ENCODE results near the gene GPR141. TPM values are rescaled to one million over a fixed set of nuclear protein-coding genes. Genes with fewer than 3 reads are reported as not detected.

GPR141 gene
- total and polyA plus RNA-seq, 3 experiments from 2014 or later: 1.1 TPM; not detected in 2

- no peak for DNase-seq
- no peaks in the 10 kb centered on the region for H3K9me3 ChIP-seq (ENCODE audit: low read length)
- ChIA-PET POLR2A (no interaction called here), CTCF (no interaction called here)
- H3K36me3 ChIP-seq (ENCODE audit: insufficient read depth, low read length): no peaks in the 10 kb centered on the region
- no peak overlapping the region for H3K27ac ChIP-seq (ENCODE audit: low read depth, low read length)
- Mint-ChIP-seq H3K4me3 (no peak overlapping the region), H3K36me3 (no peaks in the 10 kb centered on the region), H3K9me3 (peaks cover 0 to 7% (median 0%) of the 10 kb centered on the region in 5 donors), H3K27ac (no peak overlapping the region), H3K4me1 (no peaks in the 10 kb centered on the region), H3K27me3 (peaks cover 7 to 10% of the 10 kb centered on the region in 2 donors)
- no peaks in the 10 kb centered on the region for H3K27me3 ChIP-seq (ENCODE audit: insufficient read depth, low read length, poor library complexity, severe bottlenecking)
- H3K4me3 ChIP-seq (ENCODE audit: low read length): no peak overlapping the region
- no peaks in the 10 kb centered on the region for H3K4me1 ChIP-seq (ENCODE audit: insufficient read depth, low read length)
Measured at GRCh38 chr7:37769291-37769690, 85.7 kb downstream of the GPR141 start.

- H3K36me3 ChIP-seq (ENCODE audit: insufficient read depth, low read length): no peaks in the 10 kb centered on the region
- no peak overlapping the region for H3K27ac Mint-ChIP-seq
- no peaks in the 10 kb centered on the region for H3K4me1 Mint-ChIP-seq
- H3K27me3 Mint-ChIP-seq: peaks cover 3 to 8% of the 10 kb centered on the region in 2 donors
- DNase-seq: no peak
- no peaks in the 10 kb centered on the region for H3K27me3 ChIP-seq (ENCODE audit: insufficient read depth, low read length, poor library complexity, severe bottlenecking)
- H3K36me3 Mint-ChIP-seq: no peaks in the 10 kb centered on the region
- no peak overlapping the region for H3K4me3 Mint-ChIP-seq
- no peak overlapping the region for H3K27ac ChIP-seq (ENCODE audit: low read depth, low read length)
- ChIA-PET CTCF (no interaction called here), POLR2A (no interaction called here)
- H3K9me3 ChIP-seq (ENCODE audit: low read length): no peaks in the 10 kb centered on the region
- H3K4me3 ChIP-seq (ENCODE audit: low read length): no peak overlapping the region
- no peaks in the 10 kb centered on the region for H3K4me1 ChIP-seq (ENCODE audit: insufficient read depth, low read length)
- H3K9me3 Mint-ChIP-seq: peaks cover 0 to 4% (median 0%) of the 10 kb centered on the region in 5 donors
Measured at GRCh38 chr7:37769726-37770125, 86.2 kb downstream of the GPR141 start.

GRCh38 chr7:37770838-37771237 is 87.3 kb downstream of the GPR141 start:
- Histone ChIP-seq H3K27me3 (ENCODE audit: insufficient read depth, low read length, poor library complexity, severe bottlenecking) (no peaks in the 10 kb centered on the region), H3K27ac (ENCODE audit: low read depth, low read length) (no peak overlapping the region), H3K4me3 (ENCODE audit: low read length) (no peak overlapping the region), H3K4me1 (ENCODE audit: insufficient read depth, low read length) (no peaks in the 10 kb centered on the region), H3K9me3 (ENCODE audit: low read length) (no peaks in the 10 kb centered on the region), H3K36me3 (ENCODE audit: insufficient read depth, low read length) (no peaks in the 10 kb centered on the region)
- CTCF ChIA-PET: no interaction called here
- no peak overlapping the region for H3K27ac Mint-ChIP-seq
- DNase-seq: no peak
- H3K4me3 Mint-ChIP-seq: no peak overlapping the region
- H3K9me3 Mint-ChIP-seq: peaks cover 0 to 13% (median 7%) of the 10 kb centered on the region in 5 donors
- no peaks in the 10 kb centered on the region for H3K4me1 Mint-ChIP-seq
- no peaks in the 10 kb centered on the region for H3K36me3 Mint-ChIP-seq
- POLR2A ChIA-PET: no interaction called here
- H3K27me3 Mint-ChIP-seq: peaks cover 6 to 11% of the 10 kb centered on the region in 2 donors

- H3K27ac ChIP-seq (ENCODE audit: low read depth, low read length): no peak overlapping the region
- no peak overlapping the region for H3K4me3 Mint-ChIP-seq
- H3K36me3 ChIP-seq (ENCODE audit: insufficient read depth, low read length): no peaks in the 10 kb centered on the region
- ChIA-PET CTCF (no interaction called here), POLR2A (no interaction called here)
- H3K4me3 ChIP-seq (ENCODE audit: low read length): no peak overlapping the region
- no peaks in the 10 kb centered on the region for H3K36me3 Mint-ChIP-seq
- H3K4me1 ChIP-seq (ENCODE audit: insufficient read depth, low read length): no peaks in the 10 kb centered on the region
- DNase-seq: no peak
- peaks cover 6 to 11% of the 10 kb centered on the region in 2 donors for H3K27me3 Mint-ChIP-seq
- no peaks in the 10 kb centered on the region for H3K9me3 ChIP-seq (ENCODE audit: low read length)
- H3K4me1 Mint-ChIP-seq: no peaks in the 10 kb centered on the region
- H3K9me3 Mint-ChIP-seq: peaks cover under 1 to 13% (median 7%) of the 10 kb centered on the region in 5 donors
- no peaks in the 10 kb centered on the region for H3K27me3 ChIP-seq (ENCODE audit: insufficient read depth, low read length, poor library complexity, severe bottlenecking)
- H3K27ac Mint-ChIP-seq: no peak overlapping the region
Measured at GRCh38 chr7:37771342-37771741, 87.8 kb downstream of the GPR141 start.

GRCh38 chr7:37771801-37772200 is 88.2 kb downstream of the GPR141 start:
- Mint-ChIP-seq H3K27ac (no peak overlapping the region), H3K36me3 (no peaks in the 10 kb centered on the region), H3K9me3 (peaks cover 2 to 16% (median 10%) of the 10 kb centered on the region in 5 donors), H3K27me3 (peaks cover 3 to 11% of the 10 kb centered on the region in 2 donors), H3K4me3 (no peak overlapping the region), H3K4me1 (no peaks in the 10 kb centered on the region)
- Histone ChIP-seq H3K27me3 (ENCODE audit: insufficient read depth, low read length, poor library complexity, severe bottlenecking) (no peaks in the 10 kb centered on the region), H3K4me3 (ENCODE audit: low read length) (no peak overlapping the region), H3K36me3 (ENCODE audit: insufficient read depth, low read length) (no peaks in the 10 kb centered on the region), H3K9me3 (ENCODE audit: low read length) (no peaks in the 10 kb centered on the region), H3K27ac (ENCODE audit: low read depth, low read length) (no peak overlapping the region), H3K4me1 (ENCODE audit: insufficient read depth, low read length) (no peaks in the 10 kb centered on the region)
- no peak for DNase-seq
- ChIA-PET POLR2A (no interaction called here), CTCF (no interaction called here)

- Mint-ChIP-seq H3K27me3 (peaks cover 3 to 9% of the 10 kb centered on the region in 2 donors), H3K36me3 (no peaks in the 10 kb centered on the region), H3K4me1 (no peaks in the 10 kb centered on the region), H3K9me3 (peaks cover 19 to 29% (median 22%) of the 10 kb centered on the region in 5 donors), H3K4me3 (no peak overlapping the region), H3K27ac (no peak overlapping the region)
- no peaks in the 10 kb centered on the region for H3K9me3 ChIP-seq (ENCODE audit: low read length)
- no peaks in the 10 kb centered on the region for H3K27me3 ChIP-seq (ENCODE audit: insufficient read depth, low read length, poor library complexity, severe bottlenecking)
- ChIA-PET CTCF (no interaction called here), POLR2A (no interaction called here)
- H3K4me3 ChIP-seq (ENCODE audit: low read length): no peak overlapping the region
- no peaks in the 10 kb centered on the region for H3K4me1 ChIP-seq (ENCODE audit: insufficient read depth, low read length)
- no peaks in the 10 kb centered on the region for H3K36me3 ChIP-seq (ENCODE audit: insufficient read depth, low read length)
- no peak for DNase-seq
- no peak overlapping the region for H3K27ac ChIP-seq (ENCODE audit: low read depth, low read length)
Measured at GRCh38 chr7:37775921-37776320, 92.4 kb downstream of the GPR141 start.

GRCh38 chr7:37781156-37781555 is 97.6 kb downstream of the GPR141 start:
- H3K4me1 Mint-ChIP-seq: no peaks in the 10 kb centered on the region
- H3K27ac Mint-ChIP-seq: no peak overlapping the region
- POLR2A ChIA-PET: no interaction called here
- CTCF ChIA-PET: no interaction called here
- no peaks in the 10 kb centered on the region for H3K4me1 ChIP-seq (ENCODE audit: insufficient read depth, low read length)
- no peaks in the 10 kb centered on the region for H3K27me3 ChIP-seq (ENCODE audit: insufficient read depth, low read length, poor library complexity, severe bottlenecking)
- H3K9me3 Mint-ChIP-seq: peaks cover 10 to 22% (median 12%) of the 10 kb centered on the region in 5 donors
- H3K27me3 Mint-ChIP-seq: peaks cover 9 to 20% of the 10 kb centered on the region in 2 donors
- H3K4me3 ChIP-seq (ENCODE audit: low read length): no peak overlapping the region
- no peaks in the 10 kb centered on the region for H3K36me3 Mint-ChIP-seq
- H3K4me3 Mint-ChIP-seq: no peak overlapping the region
- no peak for DNase-seq
- H3K36me3 ChIP-seq (ENCODE audit: insufficient read depth, low read length): no peaks in the 10 kb centered on the region
- no peaks in the 10 kb centered on the region for H3K9me3 ChIP-seq (ENCODE audit: low read length)
- no peak overlapping the region for H3K27ac ChIP-seq (ENCODE audit: low read depth, low read length)

GRCh38 chr7:37782166-37782565 is 98.6 kb downstream of the GPR141 start:
- CTCF ChIA-PET: no interaction called here
- H3K9me3 Mint-ChIP-seq: peaks cover 8 to 18% (median 12%) of the 10 kb centered on the region in 5 donors
- POLR2A ChIA-PET: no interaction called here

GRCh38 chr7:37784015-37784414 is 100.4 kb downstream of the GPR141 start:
- H3K4me3 Mint-ChIP-seq: no peak overlapping the region
- peaks cover 0 to 2% (median 0%) of the 10 kb centered on the region in 3 donors for H3K4me1 Mint-ChIP-seq
- H3K27me3 Mint-ChIP-seq: peaks cover 5 to 20% of the 10 kb centered on the region in 2 donors
- no peaks in the 10 kb centered on the region for H3K9me3 ChIP-seq (ENCODE audit: low read length)
- ChIA-PET CTCF (no interaction called here), POLR2A (no interaction called here)
- no peak overlapping the region for H3K27ac Mint-ChIP-seq
- no peak for DNase-seq
- H3K36me3 ChIP-seq (ENCODE audit: insufficient read depth, low read length): no peaks in the 10 kb centered on the region
- no peaks in the 10 kb centered on the region for H3K27me3 ChIP-seq (ENCODE audit: insufficient read depth, low read length, poor library complexity, severe bottlenecking)
- peaks cover 0 to 7% (median 0%) of the 10 kb centered on the region in 5 donors for H3K9me3 Mint-ChIP-seq
- no peak overlapping the region for H3K27ac ChIP-seq (ENCODE audit: low read depth, low read length)
- no peaks in the 10 kb centered on the region for H3K4me1 ChIP-seq (ENCODE audit: insufficient read depth, low read length)
- H3K4me3 ChIP-seq (ENCODE audit: low read length): no peak overlapping the region
- H3K36me3 Mint-ChIP-seq: no peaks in the 10 kb centered on the region

More at GRCh38 chr7:37782166-37782565, 98.6 kb downstream of the GPR141 start:
- H3K4me1 Mint-ChIP-seq: peaks cover 0 to 2% (median 0%) of the 10 kb centered on the region in 3 donors
- no peaks in the 10 kb centered on the region for H3K36me3 Mint-ChIP-seq
- no peak overlapping the region for H3K27ac Mint-ChIP-seq
- DNase-seq: no peak
- H3K36me3 ChIP-seq (ENCODE audit: insufficient read depth, low read length): no peaks in the 10 kb centered on the region
- H3K4me1 ChIP-seq (ENCODE audit: insufficient read depth, low read length): no peaks in the 10 kb centered on the region
- H3K27me3 Mint-ChIP-seq: peaks cover 5 to 20% of the 10 kb centered on the region in 2 donors
- H3K27ac ChIP-seq (ENCODE audit: low read depth, low read length): no peak overlapping the region
- no peak overlapping the region for H3K4me3 Mint-ChIP-seq
- H3K27me3 ChIP-seq (ENCODE audit: insufficient read depth, low read length, poor library complexity, severe bottlenecking): no peaks in the 10 kb centered on the region
- no peak overlapping the region for H3K4me3 ChIP-seq (ENCODE audit: low read length)
- no peaks in the 10 kb centered on the region for H3K9me3 ChIP-seq (ENCODE audit: low read length)

Measured in CD8-positive, alpha-beta memory T cell (primary cell).